B cell (primary cell): ENCODE data around the gene TSSK6. TPM values are rescaled to one million over a fixed set of nuclear protein-coding genes. Genes with fewer than 3 reads are reported as not detected.

Experiments used
- ATAC-seq: fragments of 200-7000 bp; cut with Tn5 transposase; one replicate; pipeline ENCODE4 v1.10.0; 2021; ENCODE audit warnings: low read depth, mild to moderate bottlenecking, moderate number of reproducible peaks, moderate library complexity
- CTCF ChIA-PET: fragments of 350-600 bp; sonication (Branson Sonifier 250); formaldehyde crosslinking; loops from one replicate; lab custom pipeline; 2021; ENCODE audit warnings: antibody characterized with exemption, inconsistent platforms; lab: Charles Lee
- POLR2A ChIA-PET: fragments of 350-600 bp; sonication (Branson Sonifier 250); formaldehyde crosslinking; loops from one replicate; lab custom pipeline; 2021; ENCODE audit warnings: antibody characterized with exemption; lab: Charles Lee
- DNase-seq: peaks from one replicate; pipeline ENCODE4 v3.0.0; 2013
- H2AFZ ChIP-seq: 2 replicates; pipeline ENCODE4 v1.6.1; 2012; ENCODE audit warnings: mild to moderate bottlenecking, low read depth, low read length; ENCODE audit not compliant: insufficient read depth, poor library complexity, severe bottlenecking
- H3K27ac ChIP-seq, 2 donors: 1 replicate in 1 of 2; 2 replicates in 1 of 2; pipeline ENCODE4 v1.5.1; 2012 to 2013; ENCODE audit warnings: low read length in 2 of 2, mild to moderate bottlenecking in 2 of 2, moderate library complexity in 1 of 2
- H3K27me3 ChIP-seq, 4 experiments: fragments of 200-600 bp in 1 of 4; sonication (generic) in 1 of 4; replicated peaks in 1 of 4; 1 replicate in 2 of 4; 2 replicates in 2 of 4; pipeline versions ENCODE4 v1.6.1 to v1.7.0; 2013 to 2016; ENCODE audit warnings: low read length in 3 of 4, mild to moderate bottlenecking in 2 of 4, mixed read lengths in 1 of 4, moderate library complexity in 1 of 4; ENCODE audit not compliant: insufficient read depth in 4 of 4, control insufficient read depth in 3 of 4; ENCODE audit errors: control extremely low read depth in 1 of 4
- H3K36me3 ChIP-seq, 2 experiments: replicated peaks in 1 of 2; 1 replicate in 1 of 2; 2 replicates in 1 of 2; pipeline versions ENCODE4 v1.6.1 to v1.7.1; 2013; ENCODE audit warnings: low read length in 1 of 2; ENCODE audit not compliant: insufficient read depth in 2 of 2, control insufficient read depth in 1 of 2; ENCODE audit errors: control extremely low read depth in 1 of 2, extremely low read depth in 1 of 2
- H3K4me1 ChIP-seq, 2 donors: fragments of 200-600 bp in 1 of 2; sonication (generic) in 1 of 2; 1 replicate in 1 of 2; 2 replicates in 1 of 2; pipeline versions ENCODE4 v1.5.1 to v1.6.1; 2013 to 2017; ENCODE audit warnings: low read length in 2 of 2; ENCODE audit not compliant: control insufficient read depth in 2 of 2, insufficient read depth in 2 of 2
- H3K4me2 ChIP-seq: replicated peaks from 2 replicates; pipeline ENCODE3; 2012; ENCODE audit warnings: mild to moderate bottlenecking, low read depth, low read length; ENCODE audit not compliant: poor library complexity, severe bottlenecking
- H3K4me3 ChIP-seq, 5 experiments: fragments of 200-600 bp in 1 of 5; sonication (generic) in 1 of 5; 1 replicate in 3 of 5; 2 replicates in 2 of 5; pipeline versions ENCODE4 v1.5.1 to v1.7.0; 2011 to 2016; ENCODE audit warnings: low read length in 4 of 5, mild to moderate bottlenecking in 4 of 5, low read depth in 2 of 5, control low read depth in 1 of 5, moderate library complexity in 1 of 5; ENCODE audit not compliant: insufficient read depth in 1 of 5; ENCODE audit errors: control extremely low read depth in 1 of 5, extremely low read depth in 1 of 5
- H3K79me2 ChIP-seq: fragments of 200-600 bp; sonication (generic); one replicate; pipeline ENCODE4 v1.6.0; 2016; ENCODE audit warnings: low read length; ENCODE audit not compliant: control insufficient read depth, insufficient read depth
- H3K9ac ChIP-seq: fragments of 200-600 bp; sonication (generic); 2 replicates; pipeline ENCODE4 v1.6.1; 2017; ENCODE audit warnings: mild to moderate bottlenecking, low read length, moderate library complexity
- H3K9me3 ChIP-seq, 3 donors: one replicate each; pipeline versions ENCODE4 v1.6.1 to v1.7.1; 2013; ENCODE audit warnings: low read length in 2 of 3; ENCODE audit not compliant: control insufficient read depth in 2 of 3, insufficient read depth in 1 of 3; ENCODE audit errors: control extremely low read depth in 1 of 3
- H4K20me1 ChIP-seq: 2 replicates; pipeline ENCODE4 v1.6.0; 2012; ENCODE audit warnings: mild to moderate bottlenecking, low read length; ENCODE audit not compliant: insufficient read depth, control insufficient read depth, poor library complexity, severe bottlenecking
- H3K27ac Mint-ChIP-seq: one replicate; pipeline ENCODE4 v1.8.0; 2021; ENCODE audit warnings: mixed read lengths
- H3K27me3 Mint-ChIP-seq: one replicate; pipeline ENCODE4 v1.8.0; 2021; ENCODE audit warnings: mixed read lengths
- H3K4me1 Mint-ChIP-seq: one replicate; pipeline ENCODE4 v1.8.0; 2021; ENCODE audit warnings: mixed read lengths
- H3K4me3 Mint-ChIP-seq: one replicate; pipeline ENCODE4 v1.8.0; 2021; ENCODE audit warnings: mixed read lengths
- H3K9me3 Mint-ChIP-seq: one replicate; pipeline ENCODE4 v1.8.0; 2022; ENCODE audit warnings: mixed read lengths; ENCODE audit not compliant: insufficient read depth
- CTCF ChIP-seq: fragments of 200-600 bp; IDR thresholded peaks from one replicate; pipeline ENCODE4 v1.8.0; 2022; ENCODE audit warnings: antibody characterized with exemption, mild to moderate bottlenecking
- EZH2 ChIP-seq: IDR thresholded peaks from 2 replicates; pipeline ENCODE4 v1.6.1; 2012; ENCODE audit warnings: borderline replicate concordance, low read depth, mild to moderate bottlenecking, moderate library complexity, low read length; ENCODE audit not compliant: insufficient read depth, poor library complexity, severe bottlenecking
- WGBS: methylation state at CpG from one replicate; pipeline ENCODE4 v1.1.5; 2013; ENCODE audit warnings: missing lambda C conversion rate; ENCODE audit not compliant: insufficient coverage; 5-methylcytosine and 5-hydroxymethylcytosine counted together
- intact Hi-C: fragments of 100-400 bp; cut with micrococcal nuclease; formaldehyde crosslinking; loops from one replicate; pipeline ENCODE4 v1.10.0; 2022
- polyA plus RNA-seq: library from polyadenylated mRNA; depleted of rRNA; stranded (reverse); fragments of >200 nt; gene quantifications from 2 replicates; pipeline ENCODE4 v1.2.3, GENCODE V29; 2012
- total RNA-seq, 2 donors: library from RNA; stranded (reverse); fragments of 120-200 nt in 1 of 2; gene quantifications; 1 replicate in 1 of 2; 2 replicates in 1 of 2; pipeline versions ENCODE4 v1.2.3 to v1.2.4, GENCODE V29; 2013 to 2022

TSSK6 gene
- total and polyA plus RNA-seq, 2 donors (not counting 1 experiment from before 2014, with no cell fraction given): 8.9 to 9.6 TPM

- no peak for DNase-seq
- Histone ChIP-seq H3K79me2 (no peaks in the 10 kb centered on the region), H3K4me3 (no peak overlapping the region), H3K27me3 (peaks cover 0 to 34% (median 5%) of the 10 kb centered on the region in 4 experiments), H3K4me1 (peaks cover 3 to 5% of the 10 kb centered on the region in 2 donors), H3K9ac (no peak overlapping the region), H4K20me1 (no peaks in the 10 kb centered on the region), H3K36me3 (no peaks in the 10 kb centered on the region), H3K4me2 (no peak overlapping the region), H3K27ac (no peak overlapping the region), H3K9me3 (peaks cover 0 to 22% (median 0%) of the 10 kb centered on the region in 3 donors), H2AFZ (no peak overlapping the region)
- POLR2A ChIA-PET: no interaction called here
- intact Hi-C loops: no loop called here
- ATAC-seq: no peak
- no peak for TF ChIP-seq EZH2
- no peak for TF ChIP-seq CTCF
- no peak overlapping the region for H3K27ac Mint-ChIP-seq
- no peaks in the 10 kb centered on the region for H3K9me3 Mint-ChIP-seq
- CTCF ChIA-PET: interaction anchor here (0.5 to 0.9 kb wide), 2 partner anchors 9 to 1688 kb away, joined by 3 read pairs; no protein-coding TSS in a partner anchor
- peaks cover 16% of the 10 kb centered on the region for H3K27me3 Mint-ChIP-seq
- WGBS: 85% methylated on average over 17 of the region's 19 CpGs
- H3K4me1 Mint-ChIP-seq: peaks cover 3% of the 10 kb centered on the region
- no peak overlapping the region for H3K4me3 Mint-ChIP-seq
Observed at GRCh38 chr19:19546751-19547162, 31.4 kb upstream of the TSSK6 start.

- no peak for ATAC-seq
- no peak overlapping the region for H3K4me3 ChIP-seq
- peaks cover 0 to 26% (median 0%) of the 10 kb centered on the region in 3 donors for H3K9me3 ChIP-seq
- peaks cover 13 to 15% of the 10 kb centered on the region in 2 donors for H3K4me1 ChIP-seq
- H3K27me3 Mint-ChIP-seq: peaks cover 18% of the 10 kb centered on the region
- ChIA-PET CTCF (no interaction called here), POLR2A (no interaction called here)
- H3K36me3 ChIP-seq: no peaks in the 10 kb centered on the region
- H4K20me1 ChIP-seq: no peaks in the 10 kb centered on the region
- H3K4me2 ChIP-seq: no peak overlapping the region
- no peaks in the 10 kb centered on the region for H3K79me2 ChIP-seq
- H3K9ac ChIP-seq: no peak overlapping the region
- no peak for TF ChIP-seq CTCF
- TF ChIP-seq EZH2: no peak
- no peak overlapping the region for H3K4me3 Mint-ChIP-seq
- H3K27me3 ChIP-seq: peaks cover 0 to 40% (median 10%) of the 10 kb centered on the region in 4 experiments
- intact Hi-C loops: no loop called here
- no peak overlapping the region for H3K27ac ChIP-seq
- no peak overlapping the region for H3K27ac Mint-ChIP-seq
- H2AFZ ChIP-seq: no peak overlapping the region
- no peak for DNase-seq
- WGBS: 98% methylated on average over 22 of the region's 23 CpGs
- peaks cover 8% of the 10 kb centered on the region for H3K4me1 Mint-ChIP-seq
- H3K9me3 Mint-ChIP-seq: no peaks in the 10 kb centered on the region
Observed at GRCh38 chr19:19545707-19546106, 30.4 kb upstream of the TSSK6 start.
